Measurements from ENCODE around the gene MED13. TPM values are rescaled to one million over a fixed set of nuclear protein-coding genes. Genes with fewer than 3 reads are reported as not detected.

The MED13 gene
- polyA plus RNA-seq, 2 of the 4 experiments (the other 2 are of a cell fraction), result 14.1 to 64.1 TPM

- TF ChIP-seq JUNB (IDR thresholded peaks at IDR 0.05) (no peak), REST (IDR thresholded peaks at IDR 0.05) (no peak), HOXA7 (CRISPR knock-in tag; IDR thresholded peaks at IDR 0.05) (no peak), MAFK (IDR thresholded peaks at IDR 0.05; ENCODE audit: partially characterized antibody) (no peak), HEYL (CRISPR knock-in tag; IDR thresholded peaks at IDR 0.05) (no peak)
- TF ChIP-seq, protein P1, sequence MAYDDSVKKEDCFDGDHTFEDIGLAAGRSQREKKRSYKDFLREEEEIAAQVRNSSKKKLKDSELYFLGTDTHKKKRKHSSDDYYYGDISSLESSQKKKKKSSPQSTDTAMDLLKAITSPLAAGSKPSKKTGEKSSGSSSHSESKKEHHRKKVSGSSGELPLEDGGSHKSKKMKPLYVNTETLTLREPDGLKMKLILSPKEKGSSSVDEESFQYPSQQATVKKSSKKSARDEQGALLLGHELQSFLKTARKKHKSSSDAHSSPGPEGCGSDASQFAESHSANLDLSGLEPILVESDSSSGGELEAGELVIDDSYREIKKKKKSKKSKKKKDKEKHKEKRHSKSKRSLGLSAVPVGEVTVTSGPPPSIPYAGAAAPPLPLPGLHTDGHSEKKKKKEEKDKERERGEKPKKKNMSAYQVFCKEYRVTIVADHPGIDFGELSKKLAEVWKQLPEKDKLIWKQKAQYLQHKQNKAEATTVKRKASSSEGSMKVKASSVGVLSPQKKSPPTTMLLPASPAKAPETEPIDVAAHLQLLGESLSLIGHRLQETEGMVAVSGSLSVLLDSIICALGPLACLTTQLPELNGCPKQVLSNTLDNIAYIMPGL (CRISPR knock-in tag; IDR thresholded peaks at IDR 0.05; ENCODE audit: borderline replicate concordance), result no peak
Observed at GRCh38 chr17:61997664-61998063, 67.4 kb downstream of the MED13 start (continued).

DNA sequence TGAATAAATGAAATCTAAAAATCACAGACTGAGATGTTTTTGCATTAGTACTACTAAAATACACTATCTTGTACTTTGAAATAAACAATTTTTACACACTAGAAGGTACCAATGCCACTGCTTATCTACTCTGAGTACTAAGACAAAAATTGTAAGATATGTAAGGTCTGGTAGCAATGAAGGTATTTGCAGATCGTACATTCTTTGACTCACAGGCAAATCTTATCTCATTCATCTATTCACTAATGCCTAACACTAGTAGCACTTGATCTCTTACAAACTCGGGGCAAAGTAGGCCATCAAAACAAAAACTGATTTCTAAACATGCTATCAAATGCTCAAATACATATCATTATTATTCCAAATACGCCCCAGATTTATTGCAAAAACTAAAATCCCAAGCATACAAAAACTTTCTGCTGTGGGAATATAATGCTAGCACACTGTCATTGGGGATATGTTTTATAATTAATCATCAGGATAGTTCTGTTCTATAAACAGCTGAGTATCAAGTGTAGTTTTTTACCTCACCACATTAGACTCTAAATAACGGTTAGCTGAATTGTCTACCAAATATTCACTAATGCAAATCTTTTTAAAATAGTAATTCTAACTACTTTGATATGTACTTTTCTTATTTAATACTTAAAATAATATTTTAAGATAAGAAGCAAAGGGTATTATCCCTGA is 68.0 kb downstream of the MED13 start:
- ChIA-PET CTCF (interaction anchor here (1.2 to 3.3 kb wide), 3 partner anchors 112 to 169 kb away, joined by 3 to 13 read pairs (median 3); no protein-coding TSS in a partner anchor), POLR2A (no interaction called here)
- WGBS (ENCODE audit: missing lambda C conversion rate), result 77% methylated on average over 4 of the region's 4 CpGs
- TF ChIP-seq RNF2 (IDR thresholded peaks at IDR 0.05; ENCODE audit: borderline replicate concordance, low read depth), result no peak
- no peak for TF ChIP-seq NFE2L2 (conservative IDR thresholded peaks at IDR 0.05; ENCODE audit: low read length)
- TF ChIP-seq ZNF302 (CRISPR knock-in tag; IDR thresholded peaks at IDR 0.05), result no peak
- no peak for TF ChIP-seq CTCF (IDR thresholded peaks at IDR 0.05)
- TF ChIP-seq RAD21 (conservative IDR thresholded peaks at IDR 0.05 in 1 of 2, IDR thresholded peaks at IDR 0.05 in 1 of 2), result no peak
- TF ChIP-seq, protein P2, sequence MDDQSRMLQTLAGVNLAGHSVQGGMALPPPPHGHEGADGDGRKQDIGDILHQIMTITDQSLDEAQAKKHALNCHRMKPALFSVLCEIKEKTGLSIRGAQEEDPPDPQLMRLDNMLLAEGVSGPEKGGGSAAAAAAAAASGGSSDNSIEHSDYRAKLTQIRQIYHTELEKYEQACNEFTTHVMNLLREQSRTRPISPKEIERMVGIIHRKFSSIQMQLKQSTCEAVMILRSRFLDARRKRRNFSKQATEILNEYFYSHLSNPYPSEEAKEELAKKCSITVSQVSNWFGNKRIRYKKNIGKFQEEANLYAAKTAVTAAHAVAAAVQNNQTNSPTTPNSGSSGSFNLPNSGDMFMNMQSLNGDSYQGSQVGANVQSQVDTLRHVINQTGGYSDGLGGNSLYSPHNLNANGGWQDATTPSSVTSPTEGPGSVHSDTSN (IDR thresholded peaks at IDR 0.05), result no peak
- TF ChIP-seq USF2 (IDR thresholded peaks at IDR 0.05), result no peak
- TF ChIP-seq EP300 (IDR thresholded peaks at IDR 0.05), result no peak
- no peak for TF ChIP-seq RARB (CRISPR knock-in tag; IDR thresholded peaks at IDR 0.05)
- no peak for TF ChIP-seq BHLHE40 (IDR thresholded peaks at IDR 0.05; ENCODE audit: low read depth, low read length)
- no peak for TF ChIP-seq ZFP36 (IDR thresholded peaks at IDR 0.05; ENCODE audit: borderline replicate concordance, partially characterized antibody)
- TF ChIP-seq CBX2 (IDR thresholded peaks at IDR 0.05; ENCODE audit: borderline replicate concordance, low read depth), result no peak
- no peak for TF ChIP-seq KDM1A (IDR thresholded peaks at IDR 0.05; ENCODE audit: low read depth)
- no peak overlapping the region for H3K27ac ChIP-seq
- ATAC-seq (no peak), FAIRE-seq (no peak), DNase-seq (ENCODE audit: low read depth in 1 of 2, low spot score in 1 of 2) (no peak)
- peaks cover 13% of the 10 kb centered on the region; the same call in 2 of the 3 replicates for H3K4me1 ChIP-seq
- no peak overlapping the region for H3K4me3 ChIP-seq
- H3K9me3 ChIP-seq, result no peaks in the 10 kb centered on the region
- H3K4me2 ChIP-seq, result no peak overlapping the region

All from A549 (cell line).